H1 (cell line): ENCODE measurements around the gene RAB14. TPM values are rescaled to one million over a fixed set of nuclear protein-coding genes. Genes with fewer than 3 reads are reported as not detected.

Experiments
- CTCF ChIA-PET: fragments of 300-600 bp; sonication (Branson Sonifier 250); formaldehyde crosslinking; loops from one replicate; lab custom pipeline; 2021; ENCODE audit not compliant: partially characterized antibody; lab: Charles Lee
- POLR2A ChIA-PET: fragments of 300-600 bp; sonication (Branson Sonifier 250); formaldehyde crosslinking; loops from one replicate; lab custom pipeline; 2021; ENCODE audit warnings: inconsistent platforms; ENCODE audit not compliant: partially characterized antibody; lab: Charles Lee
- DNase-seq, 2 experiments: peaks; one replicate each; pipeline versions ENCODE4 v3.0.0 to v3.0.0-alpha.2; 2010 to 2022; ENCODE audit warnings: low spot score in 2 of 2, low read depth in 1 of 2, mixed read lengths in 1 of 2
- FAIRE-seq: peaks from 2 replicates; lab custom pipeline; 2011; peaks lifted over from hg19 to GRCh38; lab: Jason Lieb, UNC
- H2AFZ ChIP-seq: 2 replicates; pipeline ENCODE4 v1.8.1; 2012; ENCODE audit warnings: low read length, inconsistent platforms
- H2AK5ac ChIP-seq: 2 replicates; pipeline ENCODE4 v1.6.1; 2013; ENCODE audit warnings: low read depth, low read length
- H2BK120ac ChIP-seq: replicated peaks from 2 replicates; pipeline ENCODE3; 2013; ENCODE audit warnings: low read depth, low read length, inconsistent platforms
- H2BK12ac ChIP-seq: 2 replicates; pipeline ENCODE4 v1.6.1; 2013; ENCODE audit warnings: low read depth, low read length
- H2BK15ac ChIP-seq: 2 replicates; pipeline ENCODE4 v1.6.1; 2013; ENCODE audit warnings: low read length
- H2BK20ac ChIP-seq: 2 replicates; pipeline ENCODE4 v1.6.1; 2013; ENCODE audit warnings: low read length
- H2BK5ac ChIP-seq: 2 replicates; pipeline ENCODE4 v1.6.1; 2013; ENCODE audit warnings: low read depth, low read length
- H3K14ac ChIP-seq: 2 replicates; pipeline ENCODE4 v1.6.1; 2013; ENCODE audit warnings: inconsistent platforms; ENCODE audit not compliant: insufficient read length
- H3K18ac ChIP-seq: 2 replicates; pipeline ENCODE4 v1.6.1; 2013; ENCODE audit warnings: low read length; ENCODE audit errors: extremely low read depth
- H3K23ac ChIP-seq: 2 replicates; pipeline ENCODE4 v1.6.1; 2013; ENCODE audit warnings: inconsistent platforms; ENCODE audit not compliant: insufficient read length
- H3K23me2 ChIP-seq: 2 replicates; pipeline ENCODE4 v1.6.1; 2013; ENCODE audit warnings: low read depth, low read length
- H3K27ac ChIP-seq: 2 replicates; pipeline ENCODE4 v1.6.1; 2011; ENCODE audit warnings: low read depth, low read length, inconsistent platforms
- H3K27me3 ChIP-seq, 4 experiments: replicated peaks in 1 of 4; 1 replicate in 1 of 4; 2 replicates in 3 of 4; pipeline versions ENCODE4 v1.6.1 to v1.8.1; 2011 to 2013; ENCODE audit warnings: low read length in 3 of 4, mild to moderate bottlenecking in 3 of 4, inconsistent platforms in 2 of 4, mixed read lengths in 2 of 4, moderate library complexity in 1 of 4; ENCODE audit not compliant: control insufficient read depth in 3 of 4, insufficient read depth in 3 of 4; ENCODE audit errors: extremely low read depth in 1 of 4
- H3K36me3 ChIP-seq, 4 experiments: 2 replicates each; pipeline versions ENCODE4 v1.6.1 to v1.8.1; 2011 to 2013; ENCODE audit warnings: mild to moderate bottlenecking in 4 of 4, low read length in 3 of 4, moderate library complexity in 2 of 4, control low read depth in 1 of 4, inconsistent platforms in 1 of 4; ENCODE audit not compliant: insufficient read depth in 4 of 4, control insufficient read depth in 2 of 4
- H3K4ac ChIP-seq: replicated peaks from 2 replicates; pipeline ENCODE3; 2013; ENCODE audit warnings: low read length, low read depth, mixed read lengths, inconsistent platforms; ENCODE audit not compliant: insufficient read length
- H3K4me1 ChIP-seq, 4 experiments: replicated peaks in 1 of 4; 1 replicate in 1 of 4; 2 replicates in 3 of 4; pipeline versions ENCODE4 v1.6.1 to v1.8.1; 2011 to 2013; ENCODE audit warnings: low read length in 3 of 4, inconsistent platforms in 2 of 4, mixed read lengths in 1 of 4; ENCODE audit not compliant: insufficient read depth in 4 of 4, control insufficient read depth in 3 of 4
- H3K4me2 ChIP-seq, 2 experiments: 2 replicates each; pipeline versions ENCODE4 v1.6.1 to v1.8.1; 2011 to 2013; ENCODE audit warnings: low read depth in 2 of 2, low read length in 2 of 2, control low read depth in 1 of 2, inconsistent platforms in 1 of 2, mild to moderate bottlenecking in 1 of 2; ENCODE audit not compliant: insufficient read depth in 1 of 2
- H3K4me3 ChIP-seq, 4 experiments: fragments of 200-600, 300-600 bp in 1 of 4; sonication (generic), shearing (Covaris generic), sonication (Bioruptor Twin) in 1 of 4; 2 replicates each; pipeline versions ENCODE4 v1.5.1 to v1.8.1; 2011 to 2016; ENCODE audit warnings: low read length in 4 of 4, low read depth in 3 of 4, control low read depth in 2 of 4, inconsistent platforms in 2 of 4, mild to moderate bottlenecking in 2 of 4, mixed read lengths in 1 of 4, moderate library complexity in 1 of 4; ENCODE audit not compliant: insufficient read depth in 2 of 4; ENCODE audit errors: extremely low read depth in 1 of 4
- H3K56ac ChIP-seq: replicated peaks from 2 replicates; pipeline ENCODE3; 2013; ENCODE audit warnings: low read depth, mild to moderate bottlenecking, mixed read lengths, low read length, inconsistent platforms; ENCODE audit not compliant: insufficient read length
- H3K79me1 ChIP-seq: 2 replicates; pipeline ENCODE4 v1.6.1; 2013; ENCODE audit warnings: low read depth, low read length, control low read depth
- H3K79me2 ChIP-seq, 2 experiments: 2 replicates each; pipeline versions ENCODE4 v1.6.1 to v1.8.1; 2012 to 2013; ENCODE audit warnings: low read length in 2 of 2, mild to moderate bottlenecking in 2 of 2, inconsistent platforms in 1 of 2; ENCODE audit not compliant: insufficient read depth in 2 of 2, control insufficient read depth in 1 of 2
- H3K9ac ChIP-seq, 4 experiments: replicated peaks in 1 of 4; 1 replicate in 1 of 4; 2 replicates in 3 of 4; pipeline versions ENCODE4 v1.6.1 to v1.8.1; 2011 to 2013; ENCODE audit warnings: low read depth in 3 of 4, low read length in 3 of 4, control low read depth in 2 of 4, mild to moderate bottlenecking in 2 of 4, moderate library complexity in 2 of 4, inconsistent platforms in 1 of 4; ENCODE audit errors: extremely low read depth in 1 of 4
- H3K9me3 ChIP-seq, 2 experiments: 2 replicates each; pipeline versions ENCODE4 v1.6.1 to v1.8.1; 2012 to 2013; ENCODE audit warnings: mild to moderate bottlenecking in 2 of 2, moderate library complexity in 2 of 2, control low read depth in 1 of 2, inconsistent platforms in 1 of 2, low read depth in 1 of 2, low read length in 1 of 2, mixed read lengths in 1 of 2; ENCODE audit not compliant: insufficient read depth in 2 of 2
- H4K20me1 ChIP-seq, 2 experiments: replicated peaks in 1 of 2; 2 replicates each; pipeline versions ENCODE3 to v1.8.1; 2011 to 2013; ENCODE audit warnings: inconsistent platforms in 2 of 2, low read length in 2 of 2, mild to moderate bottlenecking in 1 of 2; ENCODE audit not compliant: insufficient read depth in 2 of 2, control insufficient read depth in 1 of 2
- H4K5ac ChIP-seq: 2 replicates; pipeline ENCODE4 v1.6.1; 2013; ENCODE audit warnings: low read length, low read depth, mixed read lengths, inconsistent platforms; ENCODE audit not compliant: insufficient read length
- H4K8ac ChIP-seq: 2 replicates; pipeline ENCODE4 v1.8.0; 2013; ENCODE audit warnings: mild to moderate bottlenecking, moderate library complexity, low read length, inconsistent platforms; ENCODE audit not compliant: insufficient read depth; ENCODE audit errors: extremely low read depth
- H4K91ac ChIP-seq: replicated peaks from 2 replicates; pipeline ENCODE3; 2013; ENCODE audit warnings: low read length, mixed read lengths, inconsistent platforms; ENCODE audit not compliant: insufficient read length
- KDM4A ChIP-seq: IDR thresholded peaks from one replicate; pipeline ENCODE4 v1.7.1; 2012; ENCODE audit warnings: low read depth, mild to moderate bottlenecking, moderate library complexity, low read length, inconsistent platforms; ENCODE audit not compliant: severe bottlenecking
- MAFK ChIP-seq: IDR thresholded peaks from 2 replicates; pipeline ENCODE4 v1.6.1; 2012; ENCODE audit warnings: low read depth, mild to moderate bottlenecking, improper control_type of control experiment, low read length
- SIX5 ChIP-seq: IDR thresholded peaks from 2 replicates; pipeline ENCODE4 v1.6.1; 2011; ENCODE audit warnings: mild to moderate bottlenecking, low read depth, low read length
- SP4 ChIP-seq: IDR thresholded peaks from 2 replicates; pipeline ENCODE4 v1.6.1; 2012; ENCODE audit warnings: low read length, inconsistent platforms
- SRF ChIP-seq: IDR thresholded peaks from 2 replicates; pipeline ENCODE4 v1.6.1; 2011; ENCODE audit warnings: mild to moderate bottlenecking, low read depth, low read length, moderate library complexity
- WGBS, 2 experiments: shearing (Covaris generic) in 1 of 2; methylation state at CpG; one replicate each; pipeline versions ENCODE4 v1.1.6 to v1.1.7; 2013 to 2015; ENCODE audit warnings: low lambda C conversion rate in 2 of 2, mixed read lengths in 2 of 2, inconsistent platforms in 1 of 2, low coverage in 1 of 2, missing lambda C conversion rate in 1 of 2; ENCODE audit not compliant: insufficient replicate concordance in 2 of 2, insufficient coverage in 1 of 2, insufficient read length in 1 of 2; ENCODE audit errors: extremely low coverage in 1 of 2, missing lambda C conversion rate in 1 of 2; 5-methylcytosine and 5-hydroxymethylcytosine counted together
- polyA plus RNA-seq, 7 experiments: library from polyadenylated mRNA; depleted of rRNA in 3 of 7; stranded (reverse) in 5 of 7; unstranded in 2 of 7; fragments of >200 nt in 5 of 7; fragments of 200-250 nt in 2 of 7; gene quantifications; 1 replicate in 5 of 7; 2 replicates in 1 of 7; 4 replicates in 1 of 7; pipeline versions ENCODE4 v1.2.1 to v1.2.3, GENCODE V29; 2011 to 2013; ENCODE audit warnings: missing spikeins in 2 of 7, mixed read lengths in 2 of 7
- total RNA-seq: library from RNA; stranded (reverse); fragmentation: NEBNext Ultra II Directional; extraction: Animal tissue kit (Norgen Biotek cat#: 25700); gene quantifications from 2 replicates; pipeline ENCODE4 v1.2.1, GENCODE V29; 2021

RAB14 gene
- total and polyA plus RNA-seq, 2 of the 8 experiments (the other 6 are each of a cell fraction or from before 2014, with no cell fraction given) = 9.1 to 44.8 TPM

GRCh38 chr9:121141306-121141705, 60.4 kb downstream of the RAB14 start:
- DNase-seq (no peak), FAIRE-seq (no peak)
- no peak overlapping the region for H3K23ac ChIP-seq
- H3K4me3 ChIP-seq = no peak overlapping the region
- H3K18ac ChIP-seq = no peak overlapping the region
- H2BK5ac ChIP-seq = no peak overlapping the region
- no peak overlapping the region for H2BK12ac ChIP-seq
- peaks cover 0 to 12% (median 3%) of the 10 kb centered on the region in 4 experiments; a peak in 5 of 8 replicates for H3K36me3 ChIP-seq
- peaks cover 0 to 3% (median 0%) of the 10 kb centered on the region in 4 experiments; a peak in 1 of 7 replicates for H3K4me1 ChIP-seq
- CTCF ChIA-PET = no interaction called here
- no peaks in the 10 kb centered on the region for H3K9me3 ChIP-seq
- H3K56ac ChIP-seq = no peak overlapping the region
- H3K4ac ChIP-seq = no peak overlapping the region
- no peak overlapping the region for H3K9ac ChIP-seq
- 82% methylated on average over 1 of the region's 1 CpG; no CpG with 5 or more reads in 1 of the 2 experiments for WGBS, 2 experiments
- no peak overlapping the region for H3K27ac ChIP-seq
- H3K79me1 ChIP-seq = no peaks in the 10 kb centered on the region
- no peak overlapping the region for H3K4me2 ChIP-seq
- H4K20me1 ChIP-seq = no peaks in the 10 kb centered on the region
- no peak overlapping the region for H2AK5ac ChIP-seq
- no peak overlapping the region; the same call in 1 of the 2 replicates for H4K8ac ChIP-seq
- H2BK120ac ChIP-seq = no peak overlapping the region
- no peak overlapping the region for H3K14ac ChIP-seq
- TF ChIP-seq MAFK = no peak
- TF ChIP-seq SP4 = no peak
- TF ChIP-seq SIX5 = no peak
- no peak for TF ChIP-seq KDM4A
- no peak for TF ChIP-seq SRF
- H2AFZ ChIP-seq = no peak overlapping the region
- H2BK15ac ChIP-seq = no peak overlapping the region
- no peak overlapping the region for H4K91ac ChIP-seq
- H2BK20ac ChIP-seq = no peak overlapping the region
- no peak overlapping the region for H4K5ac ChIP-seq
- no peaks in the 10 kb centered on the region for H3K79me2 ChIP-seq
- POLR2A ChIA-PET = interaction anchor here (1.1 kb wide), 1 partner anchor 34 kb away, joined by 3 read pairs; no protein-coding TSS in a partner anchor
- H3K23me2 ChIP-seq = peaks cover 3% of the 10 kb centered on the region; the same call in 1 of the 2 replicates
- no peaks in the 10 kb centered on the region for H3K27me3 ChIP-seq
